ENCODE data around the gene NEDD4L.
A peak's percentile ranks its signal among the peaks of the same experiment; 100 is the strongest.
"Not testable (repeated sequence)": the region's sequence is repeated elsewhere in the genome, so short reads cannot be mapped to it uniquely, and the experiment has no call there.

Gene NEDD4L

DNA sequence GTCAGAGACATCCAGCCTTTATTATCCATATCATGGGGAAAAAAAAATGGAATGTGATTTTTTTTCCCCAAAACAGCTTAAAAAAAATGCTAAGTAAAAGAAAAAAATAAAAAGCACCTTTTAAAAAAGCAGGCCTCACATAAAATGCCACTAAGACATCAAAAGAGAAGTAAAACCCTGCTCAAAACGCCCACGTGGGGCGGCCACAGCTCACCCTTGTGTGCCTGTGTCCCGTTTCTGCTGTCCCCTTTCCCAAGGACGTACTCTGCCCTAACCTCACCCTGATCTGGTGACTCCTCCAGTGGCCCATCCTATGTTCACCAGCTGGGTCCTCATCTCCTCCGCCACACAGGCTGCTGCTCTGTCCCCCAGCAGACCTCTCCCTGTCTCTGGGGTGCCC is 125.4 kb downstream of the NEDD4L start:
- ChIA-PET POLR2A (ENCODE audit: low non-redundant PET) (no interaction called here), CTCF (no interaction called here)
- no peak for TF ChIP-seq CTCF (conservative IDR thresholded peaks at IDR 0.05; ENCODE audit: low read depth)
- H3K27ac ChIP-seq, result no peak overlapping the region
- DNase-seq (ENCODE audit: low spot score), result no peak

- CTCF ChIA-PET; POLR2A ChIA-PET (ENCODE audit: low non-redundant PET); H3K27ac ChIP-seq; DNase-seq (ENCODE audit: low spot score): not testable (repeated sequence)
These were observed 126.0 kb downstream of the NEDD4L start for GRCh38 chr18:58170036-58170435.

DNA sequence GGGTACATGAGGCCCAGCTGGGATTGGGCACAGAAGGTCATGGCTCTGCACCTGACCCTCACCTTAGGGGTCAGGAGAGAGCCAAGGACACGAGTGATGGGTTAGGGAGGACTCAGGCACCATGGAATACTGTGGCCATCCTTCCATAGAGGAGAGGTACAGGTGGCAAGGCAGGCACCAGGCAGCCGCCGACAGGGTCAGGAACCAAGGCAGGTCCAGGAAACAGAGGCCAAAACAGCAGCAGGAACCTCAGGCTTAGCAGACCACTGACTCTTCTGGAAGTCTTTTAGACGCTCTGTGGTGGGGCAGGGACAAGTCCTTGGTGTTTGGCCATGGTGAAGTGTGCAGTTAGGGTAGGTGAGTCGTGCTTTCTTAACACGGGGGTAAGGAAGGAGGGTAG is 128.0 kb downstream of the NEDD4L start:
- CTCF ChIA-PET, result no interaction called here
- TF ChIP-seq CTCF (conservative IDR thresholded peaks at IDR 0.05; ENCODE audit: low read depth), result no peak
- POLR2A ChIA-PET (ENCODE audit: low non-redundant PET), result no interaction called here

DNA sequence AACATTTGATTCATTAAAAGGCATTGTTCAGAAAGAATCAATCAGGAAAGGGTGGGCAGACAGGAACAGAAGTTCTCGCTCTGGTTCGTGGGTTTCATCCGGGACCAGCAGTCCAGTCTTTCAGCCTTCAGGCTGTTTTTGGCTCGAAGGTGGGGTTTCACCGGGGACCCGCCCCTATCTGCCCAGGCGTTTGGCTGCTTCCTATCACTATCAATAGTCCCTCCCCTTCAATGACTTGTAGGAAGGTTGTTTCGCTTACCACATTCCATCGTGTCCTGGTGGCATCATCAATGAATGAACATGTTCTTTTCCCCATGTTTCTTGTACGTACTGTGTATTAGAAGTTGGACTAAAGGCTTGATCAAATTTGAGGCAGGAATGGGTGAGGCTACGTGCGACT is 130.3 kb downstream of the NEDD4L start:
- DNase-seq (ENCODE audit: low spot score), result no peak

More for the DNA sequence above, 128.0 kb downstream of the NEDD4L start:
- no peak overlapping the region for H3K27ac ChIP-seq
- DNase-seq (ENCODE audit: low spot score), result no peak

GRCh38 chr18:58175122-58175785 is 131.2 kb downstream of the NEDD4L start:
- no peak overlapping the region for H3K27ac ChIP-seq
- TF ChIP-seq CTCF (conservative IDR thresholded peaks at IDR 0.05; ENCODE audit: low read depth), result no peak
- DNase-seq (ENCODE audit: low spot score), result no peak
- POLR2A ChIA-PET (ENCODE audit: low non-redundant PET), result no interaction called here
- CTCF ChIA-PET, result no interaction called here

More for the DNA sequence above, 130.3 kb downstream of the NEDD4L start:
- ChIA-PET POLR2A (ENCODE audit: low non-redundant PET) (no interaction called here), CTCF (no interaction called here)
- TF ChIP-seq CTCF (conservative IDR thresholded peaks at IDR 0.05; ENCODE audit: low read depth), result no peak
- H3K27ac ChIP-seq, result no peak overlapping the region

- POLR2A ChIA-PET (ENCODE audit: low non-redundant PET), result no interaction called here
- no peak for TF ChIP-seq CTCF (conservative IDR thresholded peaks at IDR 0.05; ENCODE audit: low read depth)
- H3K27ac ChIP-seq, result no peak overlapping the region
- CTCF ChIA-PET, result no interaction called here
- no peak for DNase-seq (ENCODE audit: low spot score)
These were observed 131.8 kb downstream of the NEDD4L start for GRCh38 chr18:58175786-58176176.

DNA sequence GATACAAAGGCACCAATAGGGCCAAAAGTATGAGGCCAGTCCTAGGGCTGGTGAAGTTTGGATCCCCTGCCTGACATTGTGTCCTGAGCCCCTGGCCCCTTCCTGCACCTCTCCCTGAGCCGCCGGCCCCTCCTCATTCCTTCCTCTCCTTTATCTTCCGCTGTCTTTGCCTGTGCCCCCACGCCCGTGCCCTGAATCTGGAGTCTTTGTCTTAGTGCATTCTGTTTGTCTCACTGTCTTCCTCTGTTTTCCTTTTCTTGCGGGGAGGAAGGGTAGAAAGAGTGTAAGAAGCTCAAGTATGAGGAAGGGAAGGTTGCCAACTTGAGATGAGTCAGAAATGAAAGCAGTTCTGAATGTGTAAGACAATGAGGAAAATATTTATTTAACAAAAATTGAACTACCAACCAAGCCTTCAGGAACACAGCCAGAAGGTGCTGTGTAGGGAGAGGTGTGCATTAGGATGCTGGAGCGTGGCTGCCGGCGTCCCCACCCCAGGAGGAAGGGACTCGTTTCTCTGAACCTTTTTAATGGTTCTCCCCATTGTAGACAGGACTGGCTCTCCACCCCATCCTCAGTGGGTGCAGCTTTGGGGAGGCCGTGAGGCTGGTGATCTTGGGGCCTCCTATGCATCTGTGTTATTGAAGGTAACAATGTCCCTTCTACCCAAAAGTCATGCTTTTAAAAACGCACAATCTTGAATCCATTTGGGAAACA is 133.1 kb downstream of the NEDD4L start:
- no peak for TF ChIP-seq CTCF (conservative IDR thresholded peaks at IDR 0.05; ENCODE audit: low read depth)
- CTCF ChIA-PET, result interaction anchor here (0.6 kb wide), 1 partner anchor 129 kb away, joined by 4 read pairs; no protein-coding TSS in a partner anchor
- POLR2A ChIA-PET (ENCODE audit: low non-redundant PET), result no interaction called here
- DNase-seq (ENCODE audit: low spot score), result peak; percentile 35
- H3K27ac ChIP-seq, result peak overlapping the region; percentile 76
